LNCAP (cell line): ENCODE measurements around the gene CHD2.
A peak's percentile ranks its signal among the peaks of the same experiment; 100 is the strongest.

Experiments
- TF ChIP-seq, protein P1 (sequence below): fragments of 450-650 bp; IDR thresholded peaks from 2 replicates; pipeline ENCODE4 v1.5.1; 2017; ENCODE audit warnings: mild to moderate bottlenecking

Gene CHD2

DNA sequence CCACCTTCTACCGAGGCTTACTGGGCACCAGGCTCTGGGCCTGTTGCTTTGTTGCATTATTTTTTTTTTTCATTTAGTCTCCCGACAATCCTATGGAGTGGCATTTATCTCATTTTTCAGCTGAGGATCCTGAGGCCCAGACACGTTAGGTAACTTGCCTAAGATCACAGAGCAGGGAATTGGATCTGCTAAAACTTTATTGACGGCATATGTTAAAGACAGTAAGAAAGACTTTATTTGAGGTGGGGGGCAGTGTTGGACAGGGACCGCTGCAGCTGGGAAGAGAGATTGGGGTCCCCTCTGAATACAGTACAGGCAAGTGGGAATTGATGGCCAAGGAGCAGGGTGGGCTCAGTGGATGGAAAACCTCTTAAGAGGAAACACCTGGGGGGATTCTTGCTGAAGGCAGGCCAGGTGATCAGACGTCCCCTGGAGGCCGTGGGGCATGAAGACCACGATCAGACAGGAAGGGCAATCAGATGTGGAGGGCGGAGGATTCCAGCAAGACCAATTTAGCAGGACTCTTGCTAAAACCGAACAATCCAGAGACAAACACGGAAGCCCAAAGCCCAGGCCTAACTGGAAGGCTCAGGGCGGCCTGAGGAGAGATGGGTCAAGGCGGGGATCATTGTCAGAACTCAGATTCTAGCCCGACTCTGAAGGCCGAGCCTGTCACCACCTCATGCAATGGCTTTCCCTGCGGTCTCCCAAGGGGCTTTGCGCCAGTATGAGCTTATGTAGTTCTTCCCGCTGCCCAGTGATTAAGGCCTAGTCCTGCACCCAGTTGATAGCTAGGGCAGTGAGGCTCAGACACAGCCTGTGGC lies 135.2 kb downstream of the CHD2 start:
- TF ChIP-seq, protein P1, sequence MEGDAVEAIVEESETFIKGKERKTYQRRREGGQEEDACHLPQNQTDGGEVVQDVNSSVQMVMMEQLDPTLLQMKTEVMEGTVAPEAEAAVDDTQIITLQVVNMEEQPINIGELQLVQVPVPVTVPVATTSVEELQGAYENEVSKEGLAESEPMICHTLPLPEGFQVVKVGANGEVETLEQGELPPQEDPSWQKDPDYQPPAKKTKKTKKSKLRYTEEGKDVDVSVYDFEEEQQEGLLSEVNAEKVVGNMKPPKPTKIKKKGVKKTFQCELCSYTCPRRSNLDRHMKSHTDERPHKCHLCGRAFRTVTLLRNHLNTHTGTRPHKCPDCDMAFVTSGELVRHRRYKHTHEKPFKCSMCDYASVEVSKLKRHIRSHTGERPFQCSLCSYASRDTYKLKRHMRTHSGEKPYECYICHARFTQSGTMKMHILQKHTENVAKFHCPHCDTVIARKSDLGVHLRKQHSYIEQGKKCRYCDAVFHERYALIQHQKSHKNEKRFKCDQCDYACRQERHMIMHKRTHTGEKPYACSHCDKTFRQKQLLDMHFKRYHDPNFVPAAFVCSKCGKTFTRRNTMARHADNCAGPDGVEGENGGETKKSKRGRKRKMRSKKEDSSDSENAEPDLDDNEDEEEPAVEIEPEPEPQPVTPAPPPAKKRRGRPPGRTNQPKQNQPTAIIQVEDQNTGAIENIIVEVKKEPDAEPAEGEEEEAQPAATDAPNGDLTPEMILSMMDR, result no peak

DNA sequence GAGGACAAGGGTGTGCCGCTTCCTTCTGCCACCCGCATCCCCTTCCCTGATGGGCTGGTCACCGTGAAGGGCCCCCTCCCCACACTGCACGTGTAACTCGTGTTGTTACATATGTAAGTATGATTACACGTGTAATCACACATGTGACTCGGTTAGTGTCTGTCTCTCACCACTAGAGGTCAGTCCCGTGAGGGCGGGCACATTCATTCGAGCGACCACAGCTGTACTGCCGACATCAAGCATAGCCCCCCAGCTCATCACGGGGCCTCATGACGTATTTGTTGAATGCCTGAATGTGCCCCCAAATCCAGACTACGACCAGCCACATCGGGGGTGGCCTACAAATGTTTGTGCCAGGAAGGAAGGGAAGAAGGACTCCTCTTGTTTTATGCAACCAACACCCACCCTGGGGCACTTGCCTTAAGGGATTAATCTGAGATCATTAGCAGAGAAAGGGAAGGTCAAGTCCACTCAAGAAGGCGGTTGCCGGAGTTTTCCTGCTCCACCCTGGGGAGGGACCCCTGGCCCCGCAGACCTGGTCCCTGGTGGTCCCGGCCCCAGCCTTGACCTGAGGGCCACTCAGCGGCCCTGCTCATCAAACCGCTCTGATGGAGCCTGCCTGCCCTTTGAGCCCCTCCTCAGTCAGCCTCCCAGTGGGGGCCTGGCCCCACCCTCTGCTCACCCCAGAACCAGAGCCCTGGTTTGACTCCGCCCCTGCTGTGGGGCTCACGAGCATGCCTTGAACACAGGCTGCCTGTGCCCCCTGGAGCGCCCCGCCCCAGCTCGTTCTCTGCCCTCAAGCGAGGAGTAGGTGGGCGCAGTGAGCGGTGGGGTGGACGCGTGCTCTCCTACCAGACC lies 136.1 kb downstream of the CHD2 start:
- TF ChIP-seq, protein P1, result peak; percentile 78

DNA sequence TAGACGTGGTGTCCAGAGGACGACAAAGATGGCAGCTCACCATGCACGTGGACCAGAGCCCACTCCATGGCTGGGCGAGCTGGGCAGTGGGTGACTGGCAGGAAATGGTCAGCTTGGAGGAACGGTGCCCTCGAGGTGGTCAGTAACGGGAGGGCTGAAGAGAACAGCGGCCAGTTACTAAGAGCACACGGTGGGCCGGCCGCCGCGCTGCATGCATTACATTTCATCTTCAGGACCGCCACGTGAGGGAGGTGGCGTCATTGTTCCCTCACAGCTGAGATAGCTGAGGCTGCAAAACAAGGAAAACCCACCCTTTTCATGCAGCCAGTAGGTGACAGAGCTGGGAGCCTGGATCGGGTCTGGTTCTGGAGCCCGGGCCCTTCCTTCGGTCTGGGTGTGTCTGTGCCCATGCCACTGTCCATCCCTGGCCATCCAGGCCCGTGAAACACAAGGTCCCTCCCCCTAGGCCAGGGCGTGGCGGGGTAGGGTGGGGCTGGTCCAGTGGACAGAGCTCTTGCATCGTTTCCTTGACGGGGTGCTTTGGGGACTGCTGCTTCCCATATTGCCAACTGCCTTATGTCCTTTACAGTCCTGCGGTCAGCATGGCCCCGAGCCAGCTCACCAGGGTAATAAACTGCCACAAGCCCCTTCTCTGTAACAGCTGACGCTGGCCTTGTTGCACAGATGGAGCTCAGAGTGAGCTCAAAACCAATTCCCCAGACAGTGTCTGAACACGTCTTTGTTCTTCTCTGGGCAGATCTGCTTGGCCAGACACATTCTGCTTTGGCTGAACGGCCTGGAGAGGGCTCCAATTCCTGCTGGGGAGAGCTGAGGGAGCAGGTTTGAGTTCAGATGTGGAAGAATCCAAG lies 137.1 kb downstream of the CHD2 start:
- TF ChIP-seq, protein P1, result no peak

DNA sequence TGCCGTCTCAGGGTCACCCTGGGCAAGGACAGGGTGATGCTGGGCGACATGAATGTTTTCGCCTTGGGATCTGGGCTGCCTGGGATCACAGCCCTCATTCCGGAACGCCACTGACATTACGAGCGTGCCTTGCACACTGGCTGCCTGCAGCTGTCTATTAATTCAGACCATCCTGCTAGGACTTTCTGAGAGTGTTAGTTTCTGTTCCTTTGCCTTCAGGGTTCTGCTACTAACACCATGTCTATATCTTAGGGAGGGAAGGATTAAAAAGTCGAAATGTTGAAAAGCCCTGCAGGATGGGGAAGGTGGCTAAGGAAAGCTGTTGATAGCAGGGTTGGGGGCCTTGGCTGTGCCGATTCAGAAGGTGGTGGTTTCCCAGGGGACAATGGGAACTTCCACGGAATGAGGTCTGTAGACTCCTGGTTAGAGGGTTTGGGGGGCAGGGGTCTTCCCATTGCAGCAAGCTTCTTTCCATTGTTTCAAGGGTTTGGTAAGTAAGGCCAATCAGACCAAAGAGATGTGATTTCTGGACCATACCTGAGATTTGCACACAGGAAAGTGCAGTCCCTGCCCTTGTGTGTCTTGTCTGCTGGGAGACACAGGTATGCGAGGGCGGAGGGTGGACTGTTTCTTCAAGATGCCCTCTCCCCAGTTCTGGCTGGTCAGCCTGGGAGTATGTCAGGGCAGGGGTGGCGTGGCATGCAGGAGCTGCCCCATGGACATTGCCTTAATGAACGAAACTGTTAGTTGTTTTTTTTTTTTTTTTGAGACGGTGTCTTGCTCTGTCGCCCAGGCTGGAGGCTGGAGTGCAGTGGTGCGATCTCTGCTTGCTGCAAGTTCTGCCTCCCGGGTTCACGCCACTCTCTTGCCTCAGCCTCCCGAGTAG lies 137.9 kb downstream of the CHD2 start:
- TF ChIP-seq, protein P1, result no peak

DNA sequence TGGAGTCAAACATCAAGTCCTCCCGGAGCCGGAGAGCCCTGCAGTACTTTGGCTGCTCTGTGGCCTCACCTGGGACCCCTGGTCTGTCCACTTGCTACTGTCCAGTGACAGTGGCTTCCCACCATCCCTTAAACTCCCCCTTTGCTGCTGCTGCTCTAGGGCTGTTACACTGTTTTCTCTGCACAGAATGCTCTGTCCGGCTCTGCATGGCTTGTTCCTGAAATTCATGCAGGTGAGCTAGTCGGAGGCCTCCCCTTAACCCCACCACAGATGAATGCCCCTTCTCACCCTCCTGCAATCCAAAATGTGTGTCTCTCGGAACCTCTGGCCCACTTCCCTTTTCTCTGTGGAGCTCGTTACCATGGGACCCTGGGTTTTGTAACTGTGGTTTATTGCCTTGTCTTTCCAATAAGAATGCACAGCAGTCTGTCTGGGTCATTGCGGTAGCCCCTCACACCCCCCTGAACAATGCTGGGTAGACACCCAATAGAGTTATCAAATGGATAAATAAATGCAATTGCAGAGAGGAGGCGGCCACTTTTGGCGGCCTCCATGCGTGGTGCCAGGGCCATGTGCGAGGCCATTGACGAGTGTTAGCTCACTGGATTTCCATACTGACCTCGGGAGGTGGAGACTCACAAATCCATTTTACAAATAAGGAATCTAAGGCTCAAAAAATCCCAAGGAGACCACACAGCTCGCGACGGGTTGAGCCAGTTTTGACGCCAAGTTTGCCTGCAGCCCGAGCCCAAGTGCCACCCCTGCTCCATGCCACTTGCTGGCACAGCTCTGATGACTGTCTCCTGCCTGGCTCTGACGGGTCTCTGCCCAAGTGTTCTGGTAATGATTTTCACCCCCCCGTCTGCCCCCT lies 140.4 kb downstream of the CHD2 start:
- TF ChIP-seq, protein P1, result no peak

DNA sequence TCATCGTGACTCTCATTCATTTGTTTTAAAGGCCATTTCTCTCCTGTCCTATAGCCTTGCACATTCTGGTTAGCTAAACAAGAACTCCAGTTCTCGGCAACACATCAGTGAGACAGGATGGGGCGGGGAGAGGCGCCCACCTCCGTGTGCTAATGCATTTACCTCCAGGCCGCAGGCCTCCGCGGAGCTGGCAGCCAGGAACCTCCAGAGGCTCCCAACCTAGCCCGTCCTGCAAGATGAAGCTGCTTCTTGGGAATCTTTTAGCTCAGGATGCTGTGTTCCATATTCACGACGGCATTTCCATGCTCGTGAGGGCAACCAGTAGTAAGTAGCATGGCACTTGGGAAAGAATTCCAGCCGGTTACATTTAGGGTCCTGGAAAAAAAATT lies 141.0 kb downstream of the CHD2 start:
- TF ChIP-seq, protein P1, result no peak
